Activated B cell treated with CpG ODN at 0.5 μM for 24 hours (primary cell): ENCODE data around the gene NEURL4. TPM values are rescaled to one million over a fixed set of nuclear protein-coding genes. Genes with fewer than 3 reads are reported as not detected.

Source experiments
- ATAC-seq: fragments of 200-7000 bp; cut with Tn5 transposase; one replicate; pipeline ENCODE4 v1.10.0; 2021; ENCODE audit warnings: low read depth, mild to moderate bottlenecking, moderate library complexity
- CTCF ChIA-PET: fragments of 350-600 bp; sonication (Branson Sonifier 250); formaldehyde crosslinking; loops from one replicate; lab custom pipeline; 2021; ENCODE audit warnings: antibody characterized with exemption; lab: Charles Lee
- POLR2A ChIA-PET: fragments of 350-600 bp; sonication (Branson Sonifier 250); formaldehyde crosslinking; loops from one replicate; lab custom pipeline; 2021; ENCODE audit warnings: antibody characterized with exemption; lab: Charles Lee
- DNase-seq: peaks from one replicate; pipeline ENCODE4 v3.0.0; 2022
- H3K27ac Mint-ChIP-seq: one replicate; pipeline ENCODE4 v1.8.0; 2020; ENCODE audit warnings: mixed read lengths
- H3K27me3 Mint-ChIP-seq: one replicate; pipeline ENCODE4 v1.8.0; 2021; ENCODE audit warnings: mixed read lengths
- H3K36me3 Mint-ChIP-seq: one replicate; pipeline ENCODE4 v1.8.0; 2021; ENCODE audit warnings: low read depth, mixed read lengths
- H3K4me1 Mint-ChIP-seq: one replicate; pipeline ENCODE4 v1.8.0; 2021; ENCODE audit warnings: mixed read lengths
- H3K4me3 Mint-ChIP-seq: one replicate; pipeline ENCODE4 v1.8.0; 2020; ENCODE audit warnings: mild to moderate bottlenecking, mixed read lengths
- H3K9me3 Mint-ChIP-seq: one replicate; pipeline ENCODE4 v1.8.0; 2020; ENCODE audit warnings: mixed read lengths
- intact Hi-C: fragments of 100-400 bp; cut with micrococcal nuclease; formaldehyde crosslinking; loops from one replicate; pipeline ENCODE4 v1.15.1; 2024
- total RNA-seq: library from RNA; stranded (reverse); gene quantifications from 2 replicates; pipeline ENCODE4 v1.2.3, GENCODE V29; 2022
- TF ChIP-seq, protein P1 (sequence below): fragments of 200-600 bp; IDR thresholded peaks from one replicate; pipeline ENCODE4 v1.8.0; 2022; ENCODE audit warnings: antibody characterized with exemption, mild to moderate bottlenecking

The NEURL4 gene
- total RNA-seq, 1 donor from 2014 or later, result 60.1 TPM

- CTCF ChIA-PET, result interaction anchor here (0.8 to 1.0 kb wide), 4 partner anchors 8 to 30 kb away, joined by 3 read pairs; no protein-coding TSS in a partner anchor
- Mint-ChIP-seq H3K27me3 (no peaks in the 10 kb centered on the region), H3K27ac (no peak overlapping the region), H3K36me3 (peaks cover 83% of the 10 kb centered on the region), H3K4me1 (peaks cover 4% of the 10 kb centered on the region), H3K9me3 (no peaks in the 10 kb centered on the region), H3K4me3 (no peak overlapping the region)
- POLR2A ChIA-PET, result interaction anchor here (0.6 to 1.5 kb wide), 3 partner anchors 12 to 28 kb away, joined by 3 to 4 read pairs (median 3); partner anchors contain the start of gene ACAP1
- TF ChIP-seq, protein P1, sequence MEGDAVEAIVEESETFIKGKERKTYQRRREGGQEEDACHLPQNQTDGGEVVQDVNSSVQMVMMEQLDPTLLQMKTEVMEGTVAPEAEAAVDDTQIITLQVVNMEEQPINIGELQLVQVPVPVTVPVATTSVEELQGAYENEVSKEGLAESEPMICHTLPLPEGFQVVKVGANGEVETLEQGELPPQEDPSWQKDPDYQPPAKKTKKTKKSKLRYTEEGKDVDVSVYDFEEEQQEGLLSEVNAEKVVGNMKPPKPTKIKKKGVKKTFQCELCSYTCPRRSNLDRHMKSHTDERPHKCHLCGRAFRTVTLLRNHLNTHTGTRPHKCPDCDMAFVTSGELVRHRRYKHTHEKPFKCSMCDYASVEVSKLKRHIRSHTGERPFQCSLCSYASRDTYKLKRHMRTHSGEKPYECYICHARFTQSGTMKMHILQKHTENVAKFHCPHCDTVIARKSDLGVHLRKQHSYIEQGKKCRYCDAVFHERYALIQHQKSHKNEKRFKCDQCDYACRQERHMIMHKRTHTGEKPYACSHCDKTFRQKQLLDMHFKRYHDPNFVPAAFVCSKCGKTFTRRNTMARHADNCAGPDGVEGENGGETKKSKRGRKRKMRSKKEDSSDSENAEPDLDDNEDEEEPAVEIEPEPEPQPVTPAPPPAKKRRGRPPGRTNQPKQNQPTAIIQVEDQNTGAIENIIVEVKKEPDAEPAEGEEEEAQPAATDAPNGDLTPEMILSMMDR, result no peak
- ATAC-seq, result no peak
- no peak for DNase-seq
- intact Hi-C loops, result no loop called here
Measured at GRCh38 chr17:7321466-7321865, 7.7 kb downstream of the NEURL4 start.

GRCh38 chr17:7318121-7318860 is 10.8 kb downstream of the NEURL4 start:
- ChIA-PET POLR2A (interaction anchor here (1.3 to 3.8 kb wide), 3 partner anchors 9 to 12 kb away, joined by 6 to 52 read pairs (median 12); partner anchors contain the start of gene NEURL4), CTCF (interaction anchor here (1.3 kb wide), 1 partner anchor 11 kb away, joined by 3 read pairs; the partner anchor contains the start of gene NEURL4)
- no peak overlapping the region for H3K27ac Mint-ChIP-seq
- H3K27me3 Mint-ChIP-seq, result no peaks in the 10 kb centered on the region
- no peak for ATAC-seq
- H3K9me3 Mint-ChIP-seq, result no peaks in the 10 kb centered on the region
- H3K4me3 Mint-ChIP-seq, result peak overlapping the region; percentile 38
- no peak for DNase-seq
- peaks cover 67% of the 10 kb centered on the region for H3K36me3 Mint-ChIP-seq
- intact Hi-C loops, result no loop called here
- peaks cover 24% of the 10 kb centered on the region for H3K4me1 Mint-ChIP-seq
- TF ChIP-seq, protein P1, result no peak

GRCh38 chr17:7317161-7317803 is 11.9 kb downstream of the NEURL4 start:
- ChIA-PET CTCF (interaction anchor here (1.1 to 1.3 kb wide), 2 partner anchors 12 to 38 kb away, joined by 3 read pairs; partner anchors contain the start of gene NEURL4), POLR2A (interaction anchor here (1.3 to 3.8 kb wide), 3 partner anchors 8 to 13 kb away, joined by 6 to 52 read pairs (median 12); partner anchors contain the start of gene NEURL4)
- ATAC-seq (no peak), DNase-seq (no peak)
- no peak overlapping the region for H3K27ac Mint-ChIP-seq
- peaks cover 34% of the 10 kb centered on the region for H3K4me1 Mint-ChIP-seq
- no peaks in the 10 kb centered on the region for H3K9me3 Mint-ChIP-seq
- intact Hi-C loops, result no loop called here
- peaks cover 67% of the 10 kb centered on the region for H3K36me3 Mint-ChIP-seq
- no peaks in the 10 kb centered on the region for H3K27me3 Mint-ChIP-seq
- TF ChIP-seq, protein P1, result no peak
- peak overlapping the region; percentile 44 for H3K4me3 Mint-ChIP-seq

DNA sequence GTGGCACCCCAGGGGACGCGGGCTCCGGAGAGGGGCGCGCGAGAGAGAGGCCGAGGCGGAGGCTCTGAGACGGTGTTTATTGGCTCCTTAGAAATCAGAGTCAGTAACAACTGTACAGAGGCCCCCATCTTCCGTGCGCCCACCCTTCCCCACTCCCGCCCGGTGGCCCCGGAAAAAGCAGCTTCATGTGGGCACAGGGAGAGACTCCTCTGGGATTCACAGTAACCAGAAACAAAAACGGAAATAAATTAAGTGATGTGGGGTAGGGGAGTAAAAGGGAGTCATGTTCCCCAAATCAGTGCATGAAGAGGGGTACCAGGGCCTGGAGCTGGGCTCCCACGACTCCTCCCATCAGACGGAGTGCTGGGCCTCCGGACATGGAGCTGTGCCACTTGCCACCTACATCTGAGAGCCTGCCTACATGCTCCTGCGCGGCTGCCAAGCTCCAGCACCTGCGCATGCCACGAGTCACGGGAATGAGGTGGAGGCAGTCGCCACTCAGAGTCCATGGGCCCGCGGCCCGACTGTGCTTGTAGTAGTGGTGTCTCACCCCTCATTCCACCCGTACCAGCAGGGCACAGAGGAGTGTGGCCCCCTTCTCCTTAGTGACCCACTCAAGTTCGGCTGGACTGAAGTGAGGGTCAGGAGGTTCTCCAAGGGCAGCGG is 13.4 kb downstream of the NEURL4 start:
- Mint-ChIP-seq H3K27ac (peak overlapping the region; percentile 87), H3K36me3 (peaks cover 66% of the 10 kb centered on the region), H3K27me3 (no peaks in the 10 kb centered on the region), H3K4me1 (peaks cover 46% of the 10 kb centered on the region), H3K4me3 (peak overlapping the region; percentile 89), H3K9me3 (no peaks in the 10 kb centered on the region)
- DNase-seq (no peak), ATAC-seq (no peak)
- POLR2A ChIA-PET, result interaction anchor here (0.6 to 3.8 kb wide), 16 partner anchors 9 to 371 kb away, joined by 3 to 52 read pairs (median 5); partner anchors contain the start of genes ACAP1, MPDU1, NEURL4 and POLR2A
- intact Hi-C loops, result loop anchor here (1.0 kb wide), 2 partner anchors 8 to 14 kb away; partner anchors contain the start of genes EIF5A and NEURL4
- TF ChIP-seq, protein P1, result no peak
- CTCF ChIA-PET, result interaction anchor here (1.0 to 1.3 kb wide), 4 partner anchors 9 to 270 kb away, joined by 3 to 4 read pairs (median 3); partner anchors contain the start of gene NEURL4
